Fibroblast of upper back skin (primary cell): ENCODE data around the gene CIROP.

ENCODE experiments used
- DNase-seq: peaks from one replicate; pipeline ENCODE4 v3.0.0-alpha.2; 2013

Gene CIROP, protein sequence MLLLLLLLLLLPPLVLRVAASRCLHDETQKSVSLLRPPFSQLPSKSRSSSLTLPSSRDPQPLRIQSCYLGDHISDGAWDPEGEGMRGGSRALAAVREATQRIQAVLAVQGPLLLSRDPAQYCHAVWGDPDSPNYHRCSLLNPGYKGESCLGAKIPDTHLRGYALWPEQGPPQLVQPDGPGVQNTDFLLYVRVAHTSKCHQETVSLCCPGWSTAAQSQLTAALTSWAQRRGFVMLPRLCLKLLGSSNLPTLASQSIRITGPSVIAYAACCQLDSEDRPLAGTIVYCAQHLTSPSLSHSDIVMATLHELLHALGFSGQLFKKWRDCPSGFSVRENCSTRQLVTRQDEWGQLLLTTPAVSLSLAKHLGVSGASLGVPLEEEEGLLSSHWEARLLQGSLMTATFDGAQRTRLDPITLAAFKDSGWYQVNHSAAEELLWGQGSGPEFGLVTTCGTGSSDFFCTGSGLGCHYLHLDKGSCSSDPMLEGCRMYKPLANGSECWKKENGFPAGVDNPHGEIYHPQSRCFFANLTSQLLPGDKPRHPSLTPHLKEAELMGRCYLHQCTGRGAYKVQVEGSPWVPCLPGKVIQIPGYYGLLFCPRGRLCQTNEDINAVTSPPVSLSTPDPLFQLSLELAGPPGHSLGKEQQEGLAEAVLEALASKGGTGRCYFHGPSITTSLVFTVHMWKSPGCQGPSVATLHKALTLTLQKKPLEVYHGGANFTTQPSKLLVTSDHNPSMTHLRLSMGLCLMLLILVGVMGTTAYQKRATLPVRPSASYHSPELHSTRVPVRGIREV

DNA sequence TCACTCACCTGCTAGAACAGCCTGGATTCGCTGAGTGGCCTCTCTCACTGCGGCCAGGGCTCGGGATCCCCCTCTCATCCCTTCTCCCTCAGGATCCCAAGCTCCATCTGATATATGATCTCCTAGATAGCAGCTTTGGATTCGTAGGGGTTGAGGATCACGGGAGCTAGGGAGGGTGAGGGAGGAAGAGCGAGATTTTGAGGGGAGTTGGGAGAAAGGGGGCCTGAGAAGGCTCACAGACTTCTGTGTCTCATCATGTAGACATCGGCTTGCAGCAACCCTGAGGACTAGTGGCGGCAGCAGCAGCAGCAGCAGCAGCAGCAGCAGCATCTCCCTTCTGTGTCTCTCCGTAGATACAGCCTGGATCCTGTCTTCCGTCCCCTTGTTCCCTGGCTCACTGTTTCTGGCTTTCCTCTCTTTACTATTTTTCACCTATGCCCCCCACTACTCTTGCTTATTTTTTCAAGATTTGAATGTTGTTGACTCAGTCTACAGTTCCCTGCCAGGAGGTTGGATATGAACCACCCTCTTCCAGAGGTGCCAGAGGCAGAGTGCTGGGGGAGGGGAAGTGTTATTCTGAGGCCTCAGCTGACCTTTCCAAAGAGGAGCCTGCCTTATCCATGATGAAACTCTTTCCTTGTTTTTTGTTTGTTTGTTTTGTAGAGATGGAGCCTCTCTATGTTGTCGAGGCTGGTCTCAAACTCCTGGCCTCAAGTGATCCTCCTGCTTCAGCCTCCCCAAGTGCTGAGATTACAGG, at the start of gene CIROP:
TSS of gene CIROP (minus strand) at position 399 of the 757 bp plus-strand sequence. CDS start at position 330, 69 bp downstream.
- no peak for DNase-seq

DNA sequence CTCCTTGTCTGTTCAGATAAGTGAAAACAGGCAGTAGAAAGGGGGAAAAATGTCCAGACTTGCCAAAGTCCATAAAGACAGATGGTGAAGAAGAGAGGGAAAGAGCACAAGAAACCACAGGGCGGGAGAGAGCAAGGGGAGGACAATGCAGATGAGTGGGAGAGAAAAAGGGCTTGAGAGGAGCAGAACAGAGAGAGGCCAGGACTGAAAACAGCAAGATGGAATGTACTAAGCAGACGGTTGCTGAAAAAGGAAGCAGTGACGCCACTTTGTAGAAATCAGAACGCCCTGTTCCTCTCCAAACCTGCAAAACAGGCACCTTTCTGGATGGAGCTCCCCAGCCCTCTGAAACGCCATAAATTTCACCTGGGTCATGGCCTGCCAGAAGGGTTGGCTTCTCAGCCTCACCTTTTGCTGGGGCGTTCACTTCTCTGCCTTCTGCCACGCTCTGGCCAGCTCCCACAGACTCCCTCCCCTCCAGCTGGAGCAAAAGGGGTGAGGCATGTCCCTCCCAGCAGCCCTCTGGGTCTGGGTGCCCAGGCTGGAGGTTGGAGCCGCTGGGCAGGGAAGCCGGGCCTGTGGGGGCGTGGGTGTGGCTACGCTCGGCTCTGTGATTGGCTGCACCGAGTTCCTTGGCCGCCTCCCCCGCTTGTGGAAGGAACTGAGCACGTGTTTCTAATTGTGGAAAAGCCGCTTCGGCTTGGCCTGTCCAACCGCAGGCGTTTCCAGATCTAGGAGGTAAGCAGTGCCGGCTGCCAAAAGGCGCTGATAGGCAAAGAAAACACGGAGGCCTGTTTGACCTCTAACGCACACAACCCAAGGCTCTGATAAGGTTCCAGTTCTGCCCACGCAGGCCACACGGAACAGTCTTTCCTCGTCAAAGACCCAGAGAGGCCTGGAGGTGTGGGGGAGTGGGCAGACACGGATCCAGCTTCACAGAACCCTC, 49.3 kb upstream of the CIROP start:
- DNase-seq: peak; percentile 94

DNA sequence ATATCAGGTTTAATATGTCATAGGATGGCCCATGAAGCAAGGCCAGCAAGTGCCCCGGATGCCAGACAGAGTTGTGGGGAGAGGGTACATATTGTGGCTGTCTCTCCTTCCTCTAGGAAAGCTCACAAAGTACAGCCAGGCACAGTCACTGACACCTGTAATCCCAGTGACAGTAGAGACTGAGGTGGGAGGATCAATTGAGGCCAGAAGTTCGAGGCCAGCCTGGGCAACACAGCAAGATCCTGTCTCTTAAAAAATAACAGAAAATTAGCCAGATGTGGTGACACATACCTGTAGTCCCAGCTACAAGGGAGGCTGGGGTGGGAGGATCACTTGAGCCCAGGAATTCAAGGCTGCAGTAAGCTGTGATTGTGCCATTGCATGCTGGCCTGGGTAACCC, 46.6 kb upstream of the CIROP start:
- DNase-seq: no peak

DNA sequence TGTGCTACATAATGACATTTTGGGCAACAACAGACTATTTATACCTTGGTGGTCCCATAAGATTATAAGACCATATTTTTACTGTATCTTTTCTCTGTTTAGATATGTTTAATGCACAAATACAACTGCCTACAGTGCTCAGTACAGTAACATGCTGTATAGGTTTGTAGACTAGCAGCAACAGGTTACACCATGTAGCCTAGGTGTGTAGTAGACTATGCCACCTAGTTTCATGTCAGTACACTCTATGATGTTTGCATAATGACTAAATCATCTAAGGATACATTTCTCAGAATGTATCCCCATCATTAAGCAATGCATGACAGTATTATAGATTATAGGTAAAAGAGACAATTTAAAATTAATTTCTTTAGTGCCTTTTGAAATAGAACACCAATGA, 45.0 kb upstream of the CIROP start:
- DNase-seq: no peak

DNA sequence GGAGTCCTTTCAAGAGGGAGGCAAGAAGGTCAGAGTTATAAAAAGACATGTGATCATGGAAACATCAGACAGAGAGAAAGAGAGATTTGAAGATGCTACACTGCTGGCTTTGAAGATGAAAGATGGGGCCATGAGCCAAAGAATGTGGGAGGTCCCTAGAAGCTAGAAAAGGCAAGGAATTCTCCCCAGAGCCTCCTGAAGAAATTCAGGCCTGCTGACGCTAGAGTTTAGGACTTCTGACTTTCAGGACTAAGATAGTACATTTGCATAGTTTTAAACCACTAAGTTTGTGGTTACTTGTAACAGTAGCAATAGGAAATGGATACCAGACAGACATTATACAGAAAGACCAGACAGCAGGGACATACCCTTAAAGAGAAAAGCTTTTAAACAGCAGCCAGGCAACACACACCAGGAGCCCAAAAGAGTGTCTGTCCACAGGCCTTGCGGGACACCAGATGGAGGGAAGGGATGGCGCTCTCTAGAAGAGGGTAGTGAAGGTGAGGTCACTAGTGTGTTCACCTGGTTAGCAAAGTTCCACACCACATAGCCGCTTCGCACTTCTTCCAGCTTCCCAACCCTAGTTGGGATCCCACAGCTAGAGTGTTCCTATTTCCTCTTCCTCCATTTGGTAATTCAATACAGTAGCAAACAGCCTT, 43.9 kb upstream of the CIROP start:
- peak; percentile 64 for DNase-seq

DNA sequence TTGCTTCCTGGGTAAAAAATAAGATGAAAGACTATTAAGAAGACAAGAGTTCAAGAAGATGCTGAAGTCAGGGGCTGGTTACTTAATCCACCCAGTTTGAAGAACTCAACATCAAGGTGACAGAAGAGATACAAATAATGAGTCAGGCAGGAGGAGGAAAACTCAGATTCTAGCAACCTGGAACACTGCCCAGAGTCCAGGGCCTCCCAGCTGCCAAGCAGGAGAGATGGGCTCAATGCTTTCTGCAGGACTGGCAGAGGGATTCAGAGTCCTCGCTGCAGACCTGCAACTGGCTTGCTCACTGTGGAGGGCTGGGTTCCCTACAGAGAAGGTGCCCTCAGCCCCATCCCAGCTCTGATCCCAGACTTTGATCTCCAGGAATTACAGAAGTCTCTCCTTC, 42.9 kb upstream of the CIROP start:
- peak; percentile 62 for DNase-seq

DNA sequence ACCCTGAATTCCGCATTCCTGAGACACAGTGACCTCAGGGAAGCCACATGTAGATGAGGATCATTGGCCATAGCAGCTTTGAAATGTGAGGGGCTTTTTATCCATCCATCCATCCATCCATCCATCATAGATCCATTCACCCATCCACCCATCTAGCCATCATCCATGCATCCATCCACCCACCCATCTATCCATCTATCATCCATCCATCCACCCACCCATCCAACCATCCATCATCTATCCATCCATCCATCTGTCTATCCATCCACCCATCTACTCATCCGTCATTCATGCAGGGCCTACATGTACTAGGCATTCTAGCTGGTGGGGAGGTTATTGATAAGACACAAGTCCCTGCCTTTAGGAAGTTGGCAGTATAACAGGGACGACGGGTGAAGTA, 42.2 kb upstream of the CIROP start:
- DNase-seq: no peak

DNA sequence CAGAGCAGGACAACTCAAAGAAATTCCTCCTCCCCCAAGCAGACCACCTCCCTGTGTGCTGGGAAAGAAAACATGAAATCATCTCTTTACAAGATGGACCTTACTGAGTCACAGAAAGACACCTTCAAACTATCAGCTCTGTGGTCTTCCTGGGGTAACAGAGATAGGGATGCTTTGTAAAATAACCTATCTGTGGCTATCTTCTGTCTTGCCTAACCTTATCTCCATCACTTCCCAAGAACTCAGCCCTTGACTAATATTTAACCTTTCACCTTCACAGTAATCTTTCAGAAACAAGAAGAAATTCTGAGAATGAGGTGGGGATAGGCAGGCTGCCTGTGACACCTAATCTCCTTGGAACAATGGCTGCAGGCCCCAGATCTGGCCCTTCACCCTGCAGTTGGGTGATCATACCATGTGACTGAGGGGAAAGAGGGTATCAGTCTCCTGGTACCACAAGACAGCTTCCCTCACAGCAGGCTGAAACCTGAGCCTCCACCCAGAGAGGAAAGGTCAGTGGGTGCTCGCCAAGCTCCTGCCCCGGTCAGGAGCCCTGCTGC, 41.6 kb upstream of the CIROP start:
- DNase-seq: no peak

DNA sequence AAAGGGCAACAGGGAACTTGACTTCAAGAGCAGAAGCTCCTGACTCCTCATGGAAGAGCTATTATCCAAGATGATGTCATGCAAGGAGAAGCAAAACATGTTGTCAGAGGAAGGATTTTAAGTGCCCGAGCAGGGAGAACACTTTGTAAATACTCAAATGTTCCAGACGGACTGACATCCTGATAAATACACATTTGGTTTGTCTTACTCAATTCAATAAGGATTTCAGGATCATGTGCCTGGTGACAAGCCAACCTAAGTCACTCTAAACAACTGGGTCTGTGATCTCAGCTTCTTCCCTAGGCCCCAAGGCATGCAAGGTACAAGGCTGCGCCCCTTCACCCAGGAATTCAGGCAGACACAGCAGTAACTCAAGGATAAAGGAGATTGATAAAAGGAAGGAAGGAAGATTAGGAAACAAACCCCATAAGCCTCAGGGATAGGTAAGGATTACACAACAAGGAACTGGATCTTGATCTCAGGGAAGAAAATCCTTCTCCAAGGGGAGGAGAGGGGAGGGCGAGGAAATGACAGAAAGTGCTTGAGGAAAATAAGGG, 41.1 kb upstream of the CIROP start:
- no peak for DNase-seq

DNA sequence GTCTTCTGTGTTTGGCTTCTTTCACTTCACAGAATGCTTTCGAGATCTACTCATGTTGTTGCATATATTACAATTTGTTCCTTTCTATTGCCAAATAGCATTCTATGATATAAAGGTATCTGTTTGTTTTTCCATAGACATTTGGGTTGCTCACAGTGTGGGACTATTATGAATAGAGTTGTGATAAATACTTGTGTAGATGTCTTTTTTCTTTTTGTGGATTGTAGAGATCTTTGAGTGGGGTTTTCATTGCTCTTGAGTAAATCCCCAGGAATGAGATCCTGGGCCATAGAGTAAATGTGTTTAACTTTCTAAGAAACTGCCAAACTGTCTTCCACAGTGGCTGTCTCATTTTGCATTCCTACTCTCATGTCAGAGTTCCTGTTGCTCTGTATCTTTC, 39.1 kb upstream of the CIROP start:
- no peak for DNase-seq

DNA sequence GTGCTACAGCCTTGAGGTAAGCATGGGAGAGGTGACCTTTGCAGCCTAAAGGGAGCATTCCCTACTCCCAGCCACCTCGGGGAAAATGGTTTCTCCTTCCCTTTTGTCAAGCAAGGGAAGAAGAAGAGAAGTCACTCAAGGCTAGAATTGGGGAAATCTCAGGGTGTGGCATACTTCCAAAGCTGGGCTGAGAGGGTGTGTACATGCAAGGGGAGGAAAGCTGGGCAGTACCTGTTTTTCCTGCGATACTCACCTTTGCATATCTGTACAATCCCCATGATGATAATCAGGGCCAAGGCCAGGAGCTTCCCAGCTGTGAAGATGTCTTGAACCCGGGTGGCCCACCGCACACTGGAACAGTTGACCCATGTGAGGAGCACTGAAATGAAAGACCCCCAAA, 38.0 kb upstream of the CIROP start:
- no peak for DNase-seq

DNA sequence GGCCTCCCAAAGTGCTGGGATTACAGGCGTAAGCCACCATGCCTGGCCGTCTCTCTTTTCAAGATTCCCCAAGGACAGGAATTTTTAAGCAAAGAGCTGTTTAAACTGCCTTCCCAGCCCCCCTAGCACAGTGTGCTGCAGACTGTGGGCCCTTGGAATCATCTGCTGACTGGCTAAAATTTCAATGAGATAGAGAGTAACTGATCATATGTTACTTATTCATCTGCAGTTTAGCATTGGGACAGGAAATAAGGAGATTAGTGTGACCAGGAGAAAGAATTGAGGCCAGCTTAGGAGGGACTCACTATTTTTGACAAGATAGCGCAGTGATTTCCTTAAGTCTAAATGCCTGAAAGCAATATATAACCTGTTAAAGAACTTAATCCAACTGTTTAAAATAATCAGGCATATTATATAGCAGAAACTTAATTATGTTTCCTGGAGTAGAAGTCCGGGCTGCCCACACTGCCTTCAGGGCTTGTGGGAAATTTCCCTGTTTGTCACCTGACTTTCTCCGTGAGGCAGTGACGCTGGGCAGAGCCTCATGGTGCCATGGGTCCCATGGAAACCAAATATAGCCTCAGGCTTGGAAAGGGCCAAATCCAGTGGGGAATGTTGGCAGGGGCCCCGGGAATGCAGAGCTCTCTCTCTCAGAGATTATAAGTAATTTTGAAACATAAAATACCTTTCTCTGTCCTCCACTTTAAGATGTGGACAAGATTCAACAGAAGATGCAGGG, 37.1 kb upstream of the CIROP start:
- DNase-seq: peak; percentile 14

DNA sequence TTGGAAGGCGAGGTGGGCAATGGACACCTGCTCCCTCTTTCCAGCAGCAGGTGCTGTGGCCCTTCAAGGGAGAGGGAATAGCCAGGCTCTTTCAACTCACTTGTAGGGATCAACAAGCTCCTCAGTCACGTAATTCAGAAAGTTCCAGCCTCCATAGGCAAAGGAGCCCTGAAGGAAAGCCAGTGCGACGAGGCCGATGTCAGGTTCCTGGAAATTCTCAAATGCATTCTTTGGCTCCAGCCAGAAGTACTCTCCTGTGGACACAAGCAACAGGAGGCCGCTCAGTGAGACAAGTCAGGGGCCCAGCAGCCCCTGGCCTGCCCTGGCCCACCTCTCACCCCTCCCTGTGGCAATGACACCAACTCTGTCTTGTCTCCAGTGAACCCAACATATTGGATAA, 35.6 kb upstream of the CIROP start:
- DNase-seq: no peak

DNA sequence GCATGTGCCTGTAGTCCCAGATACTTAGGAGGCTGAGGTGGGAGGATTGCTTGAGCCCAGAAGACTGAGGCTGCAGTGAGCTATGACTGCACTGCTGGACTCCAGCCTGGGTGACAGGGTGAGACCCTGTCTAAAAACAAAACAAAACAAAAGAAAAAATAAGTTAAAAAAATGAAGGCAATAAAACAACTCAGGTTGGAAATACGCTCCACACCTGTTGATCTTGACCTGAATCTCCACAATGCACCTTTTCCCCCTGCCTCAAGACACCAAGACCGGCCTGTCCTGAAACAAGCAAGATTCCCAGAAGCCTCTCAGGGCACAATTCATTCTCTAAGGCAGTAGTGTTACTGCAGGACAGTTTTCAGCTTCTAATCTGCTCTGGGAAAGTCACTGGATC, 35.1 kb upstream of the CIROP start:
- no peak for DNase-seq

DNA sequence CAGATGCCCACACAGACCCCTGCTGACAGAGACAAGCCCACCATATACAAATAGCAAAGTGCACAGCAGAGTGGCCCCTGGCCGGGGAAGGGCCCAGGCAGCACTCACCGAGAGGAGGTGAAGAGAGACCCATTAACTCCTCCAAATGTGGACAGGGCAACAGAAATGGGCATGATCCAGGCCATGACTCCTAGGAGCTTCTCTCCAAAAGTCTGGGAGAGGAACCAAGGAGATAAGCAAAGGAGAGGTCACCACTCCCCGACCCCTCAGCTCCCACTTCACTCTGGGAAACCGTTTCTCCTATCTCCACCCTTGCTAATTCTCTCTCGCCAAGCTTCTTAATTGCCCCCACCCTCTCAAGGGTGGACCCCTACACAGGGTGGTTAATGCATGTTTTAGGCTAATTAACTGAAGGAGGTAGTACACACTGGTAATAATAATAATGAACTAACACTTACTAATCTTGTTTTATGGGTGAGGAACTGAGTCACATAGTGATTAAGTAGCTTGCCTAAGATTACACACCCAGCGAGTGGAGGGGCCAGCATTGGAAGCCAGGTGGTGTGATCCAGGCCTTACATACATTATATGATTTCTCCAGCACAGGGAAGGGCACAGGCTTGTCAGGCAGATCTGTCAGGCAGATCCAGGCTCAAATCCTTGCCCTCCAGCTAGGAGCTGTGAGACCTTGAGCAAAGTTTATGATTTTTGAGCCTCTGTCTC, 33.2 kb upstream of the CIROP start:
- no peak for DNase-seq

DNA sequence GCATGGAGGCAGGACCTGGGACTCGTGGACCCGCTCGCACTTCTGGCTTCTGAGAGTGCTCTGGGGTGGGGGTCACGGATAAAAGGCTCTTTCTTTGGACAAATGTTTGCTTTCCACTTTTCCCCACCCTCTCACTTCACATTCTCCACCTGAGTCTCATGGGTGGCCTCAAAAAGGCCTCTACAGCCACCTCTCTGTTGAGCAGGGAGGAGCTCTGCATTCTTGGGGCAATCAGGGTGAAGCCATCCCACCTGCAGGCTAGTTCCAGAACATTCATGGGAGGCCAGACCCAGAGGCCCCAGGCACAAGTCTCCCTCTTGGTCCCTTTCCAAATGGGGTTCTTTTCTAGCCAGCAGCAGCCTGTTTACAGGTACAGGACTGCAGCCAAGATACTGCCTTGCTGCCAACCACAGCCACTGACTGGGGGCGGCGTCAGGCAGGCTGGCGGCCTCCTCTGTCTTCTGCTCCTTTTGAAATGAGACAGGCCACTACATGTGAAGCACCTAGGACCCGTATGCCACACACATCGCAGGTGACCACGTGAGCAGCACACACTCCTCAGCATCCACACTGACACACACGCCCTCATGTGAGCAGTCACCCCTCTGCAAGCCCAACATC, 32.5 kb upstream of the CIROP start:
- DNase-seq: no peak

DNA sequence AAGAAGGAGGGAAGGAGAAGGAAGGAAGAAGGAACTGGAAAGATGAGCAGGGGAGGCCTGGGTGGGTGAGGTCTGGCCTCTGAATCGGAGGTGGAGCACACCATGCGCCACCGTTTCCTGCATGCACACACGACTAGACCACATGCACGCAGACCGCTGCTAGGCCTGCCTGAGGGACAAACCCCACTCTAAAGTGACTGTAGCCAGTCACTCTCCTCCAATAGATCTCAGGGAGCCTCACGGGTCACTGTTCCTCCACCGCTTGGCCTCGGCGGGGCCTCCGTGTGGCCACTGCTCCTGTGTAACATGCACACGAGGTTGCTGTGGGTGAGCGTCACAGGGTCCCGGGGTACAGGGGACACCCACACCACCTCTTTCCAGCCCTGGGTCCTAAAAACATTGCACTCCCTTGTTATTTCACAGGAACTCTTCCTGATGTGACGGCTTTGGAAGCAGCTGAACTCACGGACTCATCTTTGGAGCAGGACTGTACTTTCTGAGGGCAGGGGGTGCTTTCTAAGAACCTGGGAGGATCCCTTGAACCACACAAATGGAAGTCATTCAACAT, 31.9 kb upstream of the CIROP start:
- no peak for DNase-seq

DNA sequence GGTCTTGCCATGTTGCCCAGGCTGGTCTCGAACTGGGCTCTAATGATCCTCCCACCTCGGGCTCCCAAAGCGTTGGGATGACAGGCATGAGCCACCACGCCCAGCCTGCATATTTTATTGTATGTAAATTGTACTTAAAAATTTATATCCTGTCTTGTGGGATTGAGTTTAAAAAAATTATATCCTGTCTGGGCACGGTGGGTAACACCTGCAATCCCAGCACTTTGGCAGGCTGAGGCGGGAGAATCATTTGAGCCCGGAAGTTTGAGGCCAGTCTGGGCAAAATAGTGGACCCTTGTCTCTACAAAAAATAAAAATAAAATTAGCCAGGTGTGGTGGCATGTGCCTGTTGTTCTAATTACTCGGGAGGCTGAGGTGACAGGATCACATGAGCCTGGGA, 28.2 kb upstream of the CIROP start:
- DNase-seq: no peak

DNA sequence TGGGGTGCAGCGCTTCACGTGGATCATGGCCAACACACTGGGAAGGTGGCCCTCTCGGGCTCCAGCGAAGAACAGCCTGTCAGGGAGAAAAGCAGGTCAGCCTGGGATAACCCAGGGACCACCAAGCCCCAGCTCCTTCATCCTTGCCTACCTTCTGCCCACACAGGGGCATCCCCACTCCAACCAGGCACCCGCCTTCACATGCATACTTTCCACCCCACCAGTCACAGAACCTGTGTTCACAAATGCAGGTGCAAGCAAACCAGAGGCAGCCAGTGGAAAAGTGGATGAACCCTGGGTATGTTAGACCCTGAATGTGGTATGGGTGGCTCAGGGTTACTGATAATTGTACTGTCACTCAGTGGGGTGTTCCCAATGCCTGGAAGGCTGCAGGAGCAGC, 26.7 kb upstream of the CIROP start:
- DNase-seq: no peak
